ENCODE results near the gene INSYN2A.

GRCh38 chr10:127184582-127184981 lies 11.8 kb downstream of the INSYN2A start:
- TF ChIP-seq CTCF (IDR thresholded peaks at IDR 0.05; ENCODE audit: insufficient read depth, low read length, poor library complexity, severe bottlenecking) (no peak), EZH2phosphoT487 (conservative IDR thresholded peaks at IDR 0.05; ENCODE audit: low read length) (no peak)
